GM19463 (cell line): ENCODE data around the gene TLL1.

Source experiments
- ATAC-seq: cut with Tn5 transposase; IDR thresholded peaks from one replicate; pipeline ENCODE4 v1.9.1; 2021; ENCODE audit warnings: mild to moderate bottlenecking, moderate library complexity; ENCODE audit not compliant: unreplicated experiment

TLL1 gene

DNA sequence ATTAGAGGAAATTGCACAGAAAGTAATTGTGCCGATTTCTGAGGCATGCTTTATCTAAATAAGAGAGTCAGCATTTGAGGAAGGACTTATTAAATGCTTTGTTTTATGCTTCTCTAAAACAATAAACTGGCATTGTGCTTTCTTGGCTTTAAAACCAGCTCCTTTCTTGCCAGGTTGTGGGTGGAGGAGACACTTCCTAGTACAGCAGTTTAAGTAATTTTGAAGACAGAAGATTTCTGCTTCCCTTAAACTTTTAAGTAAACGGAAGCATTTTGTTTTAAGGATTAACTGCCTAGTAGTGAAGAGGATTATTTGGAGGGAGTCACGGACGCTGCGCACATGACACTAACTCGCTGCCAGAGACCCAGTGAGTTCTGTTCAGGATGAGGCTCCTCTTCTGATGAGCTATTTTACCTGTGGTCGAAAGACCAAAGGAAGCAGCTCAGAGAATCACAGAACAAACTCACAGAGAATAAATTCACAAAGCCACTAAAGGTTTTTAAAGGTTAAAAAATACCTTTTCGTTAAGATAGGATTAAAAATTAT, 169.5 kb downstream of the TLL1 start:
- no peak for ATAC-seq

DNA sequence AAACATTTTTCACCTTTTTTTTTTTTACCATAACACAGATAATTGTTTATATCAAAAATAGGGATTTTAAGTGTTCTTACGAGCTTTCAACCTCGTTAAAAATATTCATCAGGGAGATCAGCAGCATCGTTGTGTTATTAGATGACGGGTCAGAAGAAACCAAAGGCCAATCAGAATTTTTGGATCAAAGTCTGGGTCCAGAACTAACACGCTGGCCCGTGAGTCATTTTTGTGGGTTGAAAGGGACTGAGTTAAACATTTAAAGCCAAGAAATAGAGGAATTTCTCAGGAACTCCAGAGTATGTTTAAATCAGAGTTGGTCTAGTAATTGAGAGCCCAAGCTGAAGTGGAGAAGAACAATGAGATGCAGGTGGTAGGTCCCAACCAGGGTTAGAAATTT, 170.8 kb downstream of the TLL1 start:
- no peak for ATAC-seq

DNA sequence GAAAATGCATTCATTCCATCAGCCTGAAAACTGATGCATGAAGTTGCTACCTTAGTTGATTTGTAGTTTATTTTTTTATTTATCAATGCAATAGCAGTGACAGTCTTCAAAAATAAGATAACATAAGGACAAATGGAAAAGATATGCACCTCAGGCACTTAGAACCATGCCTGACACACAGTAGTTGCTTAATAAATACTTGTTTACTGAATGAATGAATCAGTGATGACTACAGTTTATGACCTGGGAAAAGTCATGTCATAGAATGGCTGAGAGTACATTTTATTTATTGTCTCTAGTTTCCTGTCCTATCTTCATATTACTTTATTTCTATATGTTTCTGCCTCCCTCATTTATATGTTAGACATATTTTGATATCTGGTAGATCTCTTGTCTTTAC, 171.8 kb downstream of the TLL1 start:
- no peak for ATAC-seq

DNA sequence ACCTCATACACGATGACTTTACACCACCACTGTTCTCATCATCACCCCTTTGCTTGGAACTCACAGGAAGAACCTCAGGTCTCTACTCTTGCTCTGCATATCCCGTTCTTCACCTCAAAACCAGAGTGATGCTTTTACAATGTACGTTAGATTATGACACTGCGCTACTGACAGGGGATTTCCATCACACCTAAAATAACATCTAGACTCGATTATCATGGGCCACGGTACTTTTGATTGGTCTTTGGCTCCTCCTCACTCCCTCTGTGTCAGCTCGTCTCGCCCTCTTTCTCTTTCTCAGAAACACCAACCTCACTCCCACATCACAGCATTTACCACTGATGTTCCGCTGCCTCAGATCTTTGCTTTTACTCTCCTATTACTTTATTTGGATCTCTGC, 172.4 kb downstream of the TLL1 start:
- ATAC-seq: no peak

DNA sequence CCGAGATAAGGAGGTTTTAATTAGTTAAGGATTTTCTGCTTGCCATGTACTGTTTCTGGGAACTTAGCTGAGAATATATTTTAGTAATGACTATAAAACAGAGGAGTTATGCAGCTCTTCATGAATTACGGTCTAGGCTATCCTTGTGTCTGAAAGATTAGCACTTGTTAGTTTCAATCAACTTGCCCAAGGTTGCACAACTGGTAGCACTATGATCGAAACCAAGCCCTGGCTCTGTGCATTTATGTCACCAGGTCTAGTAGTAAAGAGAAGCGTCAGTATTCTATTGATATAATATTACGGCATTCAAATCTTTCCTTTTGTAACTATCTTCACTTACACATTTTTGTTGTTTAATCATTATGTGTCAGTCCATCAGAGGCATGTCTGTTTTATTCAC, 176.0 kb downstream of the TLL1 start:
- no peak for ATAC-seq

DNA sequence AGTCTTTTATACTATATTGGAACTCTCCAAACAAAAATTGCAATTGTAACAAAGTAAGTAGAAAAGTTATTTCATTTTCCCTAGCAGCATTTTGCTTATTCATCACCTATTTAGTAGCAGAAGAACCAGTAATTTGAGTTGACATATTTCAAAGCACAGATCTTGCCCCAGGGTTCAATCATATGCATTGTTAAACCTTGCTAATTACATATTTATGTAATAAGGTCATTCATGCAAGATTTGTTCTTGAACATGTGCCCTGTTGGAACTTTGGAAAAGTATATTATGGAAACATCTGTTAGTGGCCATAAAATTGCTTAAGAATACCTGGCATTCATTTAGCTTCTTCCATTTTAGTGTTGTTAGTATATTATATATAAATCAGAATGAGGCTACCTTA, 191.7 kb downstream of the TLL1 start:
- no peak for ATAC-seq

DNA sequence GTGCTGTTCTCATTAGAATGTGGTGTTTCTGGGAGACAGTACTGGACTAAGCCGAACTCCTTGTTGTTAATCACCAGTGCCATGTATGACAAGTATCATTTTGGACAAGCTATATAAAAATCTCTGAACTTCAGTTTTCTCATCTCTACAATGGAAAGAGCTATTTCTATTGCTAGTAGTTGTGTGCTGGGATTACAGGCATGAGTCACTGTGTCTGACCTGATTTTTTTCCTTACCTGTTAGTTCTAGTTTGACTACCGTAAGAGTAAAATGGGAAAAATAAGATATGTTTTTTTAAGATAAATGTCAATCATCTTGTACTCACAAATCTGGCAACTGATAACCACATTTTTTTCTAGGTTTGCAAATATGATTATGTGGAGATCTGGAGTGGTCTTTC, 192.3 kb downstream of the TLL1 start:
- ATAC-seq: no peak

DNA sequence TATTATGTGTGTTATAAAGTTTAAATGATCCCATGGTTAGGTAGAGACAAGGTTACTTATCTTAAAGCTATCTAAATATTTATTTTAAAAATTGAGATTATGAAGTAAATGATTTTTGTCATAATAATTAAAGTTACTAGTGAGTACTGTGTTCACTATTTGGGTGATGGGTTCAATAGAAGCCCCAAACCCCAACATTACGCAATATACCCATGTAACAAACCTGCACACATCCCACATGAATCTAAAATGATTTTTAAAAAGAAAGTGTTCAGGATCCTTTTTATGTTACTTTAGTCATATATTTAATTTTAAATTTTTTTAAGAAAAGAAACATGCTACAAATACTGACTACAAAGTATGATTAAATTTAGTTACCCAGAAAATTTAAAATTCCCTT, 193.9 kb downstream of the TLL1 start:
- no peak for ATAC-seq

DNA sequence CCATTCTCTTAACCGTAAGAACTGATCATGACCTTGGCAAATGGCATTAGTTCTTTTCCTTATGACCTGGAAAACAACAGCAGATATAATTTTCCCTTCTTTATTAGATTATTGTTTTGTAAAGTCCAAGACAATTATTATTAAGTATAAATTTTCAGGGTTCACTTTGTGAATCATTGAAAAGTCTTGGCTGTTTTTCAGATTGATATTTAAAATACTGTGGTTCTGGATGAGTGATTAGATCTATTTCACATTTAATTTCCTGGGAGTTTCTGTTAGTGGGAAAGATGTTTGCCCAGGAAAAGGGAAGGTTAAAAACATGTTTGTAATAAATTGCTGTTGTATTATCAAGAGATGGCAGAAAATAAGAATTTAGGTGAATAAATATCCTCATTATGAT, 194.9 kb downstream of the TLL1 start:
- ATAC-seq: no peak

DNA sequence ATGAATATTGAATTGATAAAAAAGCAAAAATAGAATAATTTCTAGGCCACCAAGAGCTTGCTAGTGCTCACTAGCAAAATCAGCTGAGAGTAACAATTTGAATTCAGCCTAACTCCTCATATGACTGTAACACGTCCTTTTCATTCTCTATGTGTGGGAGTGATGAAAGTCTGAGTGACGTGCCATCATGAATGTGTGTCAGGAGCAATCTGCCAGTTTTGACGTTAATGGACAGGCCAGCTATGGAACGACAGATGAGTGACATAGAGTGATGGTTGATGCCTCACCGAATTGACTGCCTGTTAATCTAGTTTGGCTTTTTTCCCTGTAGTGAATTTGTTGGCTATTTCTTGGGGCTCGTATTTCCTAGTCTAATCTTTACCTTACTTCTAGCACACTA, 200.7 kb downstream of the TLL1 start:
- ATAC-seq: no peak

DNA sequence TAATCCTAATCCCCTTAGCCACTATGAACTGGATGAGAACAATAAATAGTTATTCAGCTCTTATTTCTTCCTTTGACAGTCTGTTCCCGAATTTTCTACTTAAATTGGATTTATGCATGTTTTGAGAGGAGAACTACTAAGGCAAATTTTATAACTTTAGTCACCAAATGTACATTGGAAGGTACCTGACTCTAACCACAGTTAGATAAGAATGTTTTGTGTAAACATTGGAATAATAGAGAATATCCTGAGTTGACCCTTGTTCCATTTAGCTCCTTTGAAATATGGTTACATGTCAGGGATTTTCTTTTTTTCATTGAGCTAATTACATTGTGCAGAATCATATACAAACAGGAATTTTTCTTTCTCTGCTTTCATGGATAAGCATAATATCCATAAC, 202.6 kb downstream of the TLL1 start:
- no peak for ATAC-seq

DNA sequence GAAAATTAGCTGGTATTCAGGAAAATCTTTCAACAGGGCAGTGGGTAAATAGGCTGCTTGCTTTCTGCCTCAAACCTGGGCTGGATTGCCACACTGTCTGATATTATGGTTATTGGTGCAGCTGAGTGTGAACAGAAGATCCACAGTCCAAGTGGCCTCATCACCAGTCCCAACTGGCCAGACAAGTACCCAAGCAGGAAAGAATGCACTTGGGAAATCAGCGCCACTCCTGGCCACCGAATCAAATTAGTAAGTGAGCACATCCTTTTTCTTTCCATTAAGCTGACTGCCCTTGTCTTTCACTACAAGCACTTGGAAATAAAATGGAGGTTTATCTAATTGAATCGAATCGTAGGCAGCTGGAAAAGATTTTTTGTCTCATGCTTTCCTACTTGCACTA, 204.7 kb downstream of the TLL1 start:
- no peak for ATAC-seq

DNA sequence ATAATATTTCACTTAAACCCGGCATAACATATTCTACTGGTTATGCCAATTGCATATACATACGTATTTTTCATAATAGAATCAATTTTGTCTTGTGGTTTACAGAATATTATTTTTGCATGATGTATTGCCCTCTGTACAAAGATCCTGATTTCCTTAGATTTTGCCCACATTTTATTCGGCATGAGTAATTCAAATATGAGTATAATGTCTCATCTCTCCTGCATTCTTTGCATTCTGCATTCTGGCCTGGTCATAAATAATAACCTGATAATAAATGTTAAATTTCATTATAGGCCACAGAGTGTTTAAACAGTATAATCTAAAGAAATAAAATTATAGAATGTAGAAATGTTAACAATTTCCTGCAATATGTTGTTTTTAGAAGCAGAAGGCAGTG, 205.3 kb downstream of the TLL1 start:
- ATAC-seq: no peak

DNA sequence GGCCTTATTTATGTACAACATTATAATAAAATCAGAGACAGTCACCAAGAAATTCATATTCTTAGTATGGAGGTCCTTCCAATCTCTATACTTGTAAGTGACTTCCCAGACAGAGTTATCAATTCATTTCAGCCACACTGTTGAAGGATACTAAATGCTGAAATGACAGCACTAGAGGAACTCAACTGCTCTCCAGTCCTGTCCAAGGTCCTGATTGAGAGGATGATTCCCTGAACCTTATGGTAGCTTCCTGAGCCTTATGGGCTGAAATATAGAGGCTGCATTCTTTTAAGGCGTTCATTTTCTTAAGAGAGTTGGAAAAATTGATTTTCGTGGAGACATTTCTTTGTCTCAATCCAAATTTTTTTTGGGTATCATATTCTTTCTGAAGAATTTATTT, 205.9 kb downstream of the TLL1 start:
- ATAC-seq: no peak

DNA sequence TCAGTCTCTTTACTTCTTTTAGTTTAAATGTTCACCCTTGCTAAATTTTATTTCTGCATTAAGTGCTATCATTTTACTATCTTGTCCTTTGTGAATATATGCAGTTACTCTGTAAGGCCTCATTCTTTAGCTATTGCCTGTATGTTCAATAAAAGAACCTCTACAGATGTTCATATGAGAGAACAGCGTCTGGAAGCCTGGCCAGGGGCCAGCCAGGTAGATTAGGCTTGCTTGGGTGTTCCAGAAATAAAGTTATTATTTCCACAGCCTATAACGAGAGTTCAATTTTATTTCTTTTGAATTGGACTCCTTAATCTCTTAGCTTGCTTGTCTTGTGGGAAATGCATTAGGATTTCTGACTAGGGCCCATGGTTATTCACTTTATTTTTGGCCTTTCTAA, 214.5 kb downstream of the TLL1 start:
- no peak for ATAC-seq

DNA sequence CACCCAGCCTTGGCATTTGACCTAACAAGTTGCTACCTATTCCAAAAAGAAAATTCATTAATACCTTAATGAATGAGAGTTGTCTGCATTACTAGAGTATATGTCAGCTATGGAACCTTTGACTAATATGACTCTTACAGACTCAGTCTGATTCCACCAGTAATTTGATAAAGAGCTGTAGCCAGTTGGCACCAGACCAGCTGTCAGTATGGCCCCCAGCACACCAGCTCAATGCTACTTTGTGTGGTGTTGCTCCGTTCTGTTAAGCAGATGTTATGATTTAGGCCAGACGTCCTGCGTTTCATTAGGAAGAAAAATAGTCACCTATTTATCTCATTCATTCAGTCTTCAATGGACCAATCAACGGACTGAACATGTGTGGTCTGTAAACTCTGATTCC, 215.5 kb downstream of the TLL1 start:
- ATAC-seq: no peak

DNA sequence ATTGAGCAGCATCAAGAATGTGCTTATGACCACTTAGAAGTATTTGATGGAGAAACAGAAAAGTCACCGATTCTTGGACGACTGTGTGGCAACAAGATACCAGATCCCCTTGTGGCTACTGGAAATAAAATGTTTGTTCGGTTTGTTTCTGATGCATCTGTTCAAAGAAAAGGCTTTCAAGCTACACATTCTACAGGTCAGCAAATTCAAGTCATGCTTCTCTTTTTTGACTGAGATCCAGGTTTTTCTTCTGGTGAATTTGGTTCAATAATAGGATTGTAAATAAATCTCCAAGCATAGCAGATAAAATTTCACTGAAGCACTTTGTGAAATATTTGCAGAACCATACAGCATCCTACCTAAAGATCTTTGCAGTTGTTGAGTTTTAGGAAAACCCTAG, 218.1 kb downstream of the TLL1 start:
- ATAC-seq: no peak

DNA sequence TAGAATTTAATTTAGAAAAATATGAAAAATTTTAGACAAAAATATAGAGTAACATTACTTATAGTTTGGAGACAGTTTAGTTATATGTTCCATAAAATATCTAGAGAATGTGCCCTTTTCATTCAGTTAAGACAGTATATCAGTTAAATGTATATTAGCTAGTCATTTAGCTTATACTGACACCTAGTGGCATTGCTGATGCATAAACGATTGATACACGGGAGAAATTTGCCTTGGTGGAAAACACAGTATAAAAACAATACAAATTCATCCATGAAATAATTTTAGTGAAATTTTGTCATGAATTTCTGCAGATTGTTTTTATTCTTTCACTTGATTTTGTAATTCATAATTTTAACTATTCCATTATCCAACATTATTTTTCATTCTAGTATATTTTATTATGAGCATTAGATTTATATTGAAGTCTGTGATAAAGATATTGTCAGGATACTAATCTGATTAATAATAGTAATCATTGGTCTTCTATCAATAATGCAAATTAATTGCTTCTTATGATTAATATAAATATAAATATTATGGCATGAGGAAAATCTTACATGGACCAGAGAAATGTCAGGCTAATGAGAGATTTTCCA, 219.0 kb downstream of the TLL1 start:
- ATAC-seq: peak; percentile 72

DNA sequence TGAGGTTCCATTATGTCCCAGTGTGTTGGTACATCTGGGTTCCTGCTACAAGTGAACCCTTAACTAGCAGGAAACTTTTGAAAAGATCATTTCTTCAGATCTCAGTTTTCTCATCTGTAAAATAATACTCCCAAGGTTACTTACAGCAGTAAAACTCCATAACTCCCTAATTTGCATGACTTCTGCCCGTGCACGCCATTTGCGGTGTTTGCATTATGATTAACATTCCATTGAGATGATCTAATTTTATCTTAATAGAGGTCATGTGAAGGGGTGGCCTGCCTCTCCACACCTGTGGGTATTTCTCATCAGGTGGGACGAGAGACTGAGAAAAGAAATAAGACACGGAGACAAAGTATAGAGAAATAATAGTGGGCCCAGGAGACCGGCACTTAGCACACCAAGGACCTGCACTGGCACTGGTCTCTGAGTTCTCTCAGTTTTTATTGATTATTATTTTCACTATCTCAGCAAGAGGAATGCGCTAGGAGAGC, 219.8 kb downstream of the TLL1 start:
- ATAC-seq: no peak

DNA sequence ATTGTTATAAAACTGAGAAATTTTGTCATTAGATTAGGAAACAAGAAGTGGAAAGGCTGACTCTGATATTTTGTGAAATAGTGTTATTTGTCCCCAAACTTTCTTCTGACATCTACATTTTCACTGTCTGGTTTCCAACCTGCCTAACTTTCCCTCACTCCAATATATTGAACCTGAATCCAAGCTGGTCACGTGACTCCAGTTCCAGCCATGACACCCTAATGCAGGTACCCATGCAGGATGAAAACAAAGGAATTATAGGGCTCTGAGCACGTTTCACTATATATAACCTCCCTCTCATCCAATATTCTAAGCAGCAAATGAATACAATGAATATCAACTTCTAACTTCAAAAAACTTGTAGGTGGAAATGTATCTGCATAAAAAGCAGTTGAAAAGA, 231.6 kb downstream of the TLL1 start:
- ATAC-seq: no peak

DNA sequence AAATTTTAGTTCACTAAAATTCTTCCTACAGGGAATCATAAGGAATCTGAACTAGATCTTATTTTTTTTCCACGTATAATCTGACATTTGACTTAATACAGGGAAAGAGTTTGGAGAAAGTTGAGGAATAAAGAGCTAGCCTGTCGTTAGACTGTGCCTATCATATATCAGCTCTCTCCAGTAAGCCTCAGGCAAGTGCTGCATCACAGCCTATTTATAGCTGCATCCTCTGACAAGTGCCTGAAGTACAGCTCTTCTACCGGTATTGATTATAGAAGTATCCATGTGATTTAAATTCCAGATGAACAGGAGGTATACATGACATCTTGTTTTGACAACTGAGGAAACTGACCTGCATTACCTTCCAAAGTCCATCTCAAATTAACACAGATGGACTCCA, 248.9 kb downstream of the TLL1 start:
- no peak for ATAC-seq

DNA sequence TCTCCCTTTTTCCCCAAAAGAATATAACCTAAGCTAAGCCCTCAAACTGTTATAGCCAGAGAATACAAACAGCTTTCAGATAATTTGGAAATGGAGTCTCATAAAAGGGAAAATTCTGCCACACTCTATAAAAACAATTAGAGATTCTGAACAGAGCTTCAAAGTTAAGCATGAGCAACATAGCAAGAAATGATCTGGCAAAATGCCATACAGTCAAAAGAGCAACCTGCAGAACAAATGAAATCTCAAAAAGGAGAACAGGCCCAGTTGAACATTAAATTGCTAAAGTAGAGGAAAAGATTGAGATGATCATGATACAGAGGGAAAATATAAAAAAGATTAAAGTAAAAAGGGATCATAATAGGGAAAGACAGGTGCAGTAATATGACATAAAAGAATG, 250.5 kb downstream of the TLL1 start:
- no peak for ATAC-seq

DNA sequence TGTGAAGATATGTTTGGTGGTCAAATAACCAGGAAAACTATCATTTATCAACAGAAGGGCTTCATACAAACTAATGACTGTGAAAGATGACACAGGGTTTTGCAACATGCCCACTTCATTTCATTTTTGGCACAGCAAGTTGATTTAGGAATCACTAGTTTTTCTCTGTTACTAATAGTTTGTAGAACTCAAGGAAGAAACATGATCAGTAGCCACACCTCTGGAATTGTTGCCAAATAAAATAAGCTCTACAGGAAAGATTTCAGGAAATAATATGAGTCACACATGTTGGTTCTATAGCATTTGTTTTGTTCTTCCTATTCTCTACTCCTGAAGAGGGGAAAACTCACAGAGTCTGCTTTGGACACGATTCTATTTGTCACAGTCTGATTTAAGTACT, 255.4 kb downstream of the TLL1 start:
- ATAC-seq: no peak
